Kidney epithelial cell (primary cell): Measurements from ENCODE around the gene HEXD. TPM values are rescaled to one million over a fixed set of nuclear protein-coding genes. Genes with fewer than 3 reads are reported as not detected.
"Not testable (repeated sequence)": the region's sequence is repeated elsewhere in the genome, so short reads cannot be mapped to it uniquely, and the experiment has no call there.

Source experiments
- DNase-seq: peaks from one replicate; pipeline ENCODE4 v3.0.0-alpha.2; 2010; ENCODE audit warnings: low read depth
- H3K27me3 ChIP-seq: 2 replicates; pipeline ENCODE4 v1.6.0; 2011; ENCODE audit warnings: low read length; ENCODE audit not compliant: control insufficient read depth, insufficient read depth
- H3K36me3 ChIP-seq: 2 replicates; pipeline ENCODE4 v1.5.1; 2011; ENCODE audit warnings: low read length; ENCODE audit not compliant: control insufficient read depth, insufficient read depth
- H3K4me3 ChIP-seq: 2 replicates; pipeline ENCODE4 v1.5.1; 2011; ENCODE audit warnings: low read depth, mild to moderate bottlenecking, control low read depth, low read length
- CTCF ChIP-seq: IDR thresholded peaks from 2 replicates; pipeline ENCODE4 v1.5.1; 2011; ENCODE audit warnings: mild to moderate bottlenecking, moderate library complexity, low read length, control low read depth, inconsistent platforms; ENCODE audit not compliant: insufficient read depth, poor library complexity, severe bottlenecking
- total RNA-seq: library from RNA; depleted of rRNA; stranded (reverse); fragments of >200 nt; gene quantifications from 2 replicates; pipeline ENCODE4 v1.2.3, GENCODE V29; 2015

HEXD gene
- total RNA-seq, 1 donor from 2014 or later, result 18.5 TPM

- Histone ChIP-seq H3K4me3 (no peak overlapping the region), H3K36me3 (no peaks in the 10 kb centered on the region), H3K27me3 (peaks cover 57% of the 10 kb centered on the region)
- no peak for DNase-seq
- TF ChIP-seq CTCF, result no peak
These were observed 45.7 kb upstream of the HEXD start for GRCh38 chr17:82372249-82373071.

- peaks cover 59% of the 10 kb centered on the region for H3K27me3 ChIP-seq
- H3K4me3 ChIP-seq, H3K36me3 ChIP-seq, DNase-seq: not testable (repeated sequence)
These were observed 45.1 kb upstream of the HEXD start for GRCh38 chr17:82373072-82373452.

- no peak overlapping the region for H3K4me3 ChIP-seq
- peaks cover 64% of the 10 kb centered on the region for H3K27me3 ChIP-seq
- no peak for TF ChIP-seq CTCF
- no peak for DNase-seq
- H3K36me3 ChIP-seq, result no peaks in the 10 kb centered on the region
These were observed 44.2 kb upstream of the HEXD start for GRCh38 chr17:82373731-82374625.

GRCh38 chr17:82374626-82375331, 43.4 kb upstream of the HEXD start:
- no peak for TF ChIP-seq CTCF
- no peak for DNase-seq
- peaks cover 67% of the 10 kb centered on the region for H3K27me3 ChIP-seq

GRCh38 chr17:82375359-82376041, 42.6 kb upstream of the HEXD start:
- no peak for DNase-seq
- Histone ChIP-seq H3K27me3 (peaks cover 65% of the 10 kb centered on the region), H3K4me3 (no peak overlapping the region), H3K36me3 (no peaks in the 10 kb centered on the region)
- no peak for TF ChIP-seq CTCF

More at GRCh38 chr17:82374626-82375331, 43.4 kb upstream of the HEXD start:
- Histone ChIP-seq H3K36me3 (no peaks in the 10 kb centered on the region), H3K4me3 (no peak overlapping the region)
